IMR-90 (cell line): Measurements from ENCODE around the gene VPS11. TPM values are rescaled to one million over a fixed set of nuclear protein-coding genes. Genes with fewer than 3 reads are reported as not detected.

Experiments
- ATAC-seq: fragments of 200-7000 bp; cut with Tn5 transposase; 2 replicates; pipeline ENCODE4 v1.9.1; 2020; ENCODE audit warnings: low read depth, mild to moderate bottlenecking, moderate library complexity
- BruUV-seq: library from RNA; stranded (reverse); fragments of 400-500 nt; replicated peaks from 2 replicates; lab custom pipeline; 2021; lab: Mats Ljungman, UMichigan
- CTCF ChIA-PET: fragments of 300-600 bp; formaldehyde crosslinking; extraction: SDS; loops from one replicate; lab custom pipeline; 2021; ENCODE audit warnings: antibody characterized with exemption; lab: Yijun Ruan, JAX
- POLR2A ChIA-PET: fragments of 300-600 bp; sonication (Branson Sonifier 250); formaldehyde crosslinking; loops from one replicate; lab custom pipeline; 2022; ENCODE audit warnings: antibody characterized with exemption; ENCODE audit not compliant: unreplicated experiment; lab: Charles Lee
- DNase-seq: peaks from one replicate; pipeline ENCODE4 v3.0.0; 2013
- H2AFZ ChIP-seq: replicated peaks from 2 replicates; pipeline ENCODE3; 2013; ENCODE audit warnings: low read length, mild to moderate bottlenecking; ENCODE audit not compliant: poor library complexity
- H2AK5ac ChIP-seq: 2 replicates; pipeline ENCODE4 v1.6.1; 2013; ENCODE audit warnings: low read depth, low read length, inconsistent platforms
- H2AK9ac ChIP-seq: replicated peaks from 2 replicates; pipeline ENCODE3; 2013; ENCODE audit warnings: mild to moderate bottlenecking, low read depth, low read length, moderate library complexity; ENCODE audit not compliant: poor library complexity
- H2BK120ac ChIP-seq: 2 replicates; pipeline ENCODE4 v1.6.1; 2013; ENCODE audit warnings: low read depth, low read length, inconsistent platforms
- H2BK15ac ChIP-seq: 3 replicates; pipeline ENCODE4 v1.6.1; 2013; ENCODE audit warnings: low read depth, low read length, inconsistent platforms
- H2BK20ac ChIP-seq: 2 replicates; pipeline ENCODE4 v1.6.1; 2013; ENCODE audit warnings: low read depth, mild to moderate bottlenecking, inconsistent platforms, low read length, moderate library complexity
- H2BK5ac ChIP-seq: 2 replicates; pipeline ENCODE4 v1.6.1; 2013; ENCODE audit warnings: mild to moderate bottlenecking, low read depth, low read length, inconsistent platforms; ENCODE audit not compliant: poor library complexity, severe bottlenecking
- H3K14ac ChIP-seq: replicated peaks from 2 replicates; pipeline ENCODE4 v1.6.1; 2013; ENCODE audit warnings: low read depth, low read length, inconsistent platforms
- H3K18ac ChIP-seq: 2 replicates; pipeline ENCODE4 v1.6.1; 2013; ENCODE audit warnings: low read depth, low read length, control low read depth
- H3K23ac ChIP-seq: 2 replicates; pipeline ENCODE4 v1.6.1; 2013; ENCODE audit warnings: low read depth, low read length, inconsistent platforms
- H3K27ac ChIP-seq: 2 replicates; pipeline ENCODE4 v1.5.1; 2013; ENCODE audit warnings: mild to moderate bottlenecking, control low read depth, low read length; ENCODE audit not compliant: insufficient read depth
- H3K27me3 ChIP-seq: 2 replicates; pipeline ENCODE4 v1.6.1; 2013; ENCODE audit warnings: low read length; ENCODE audit not compliant: control insufficient read depth, insufficient read depth
- H3K36me3 ChIP-seq: 2 replicates; pipeline ENCODE4 v1.6.1; 2013; ENCODE audit warnings: low read length, mixed read lengths; ENCODE audit not compliant: control insufficient read depth, insufficient read depth
- H3K4ac ChIP-seq: 2 replicates; pipeline ENCODE4 v1.6.1; 2013; ENCODE audit warnings: low read depth, low read length, inconsistent platforms
- H3K4me1 ChIP-seq: 2 replicates; pipeline ENCODE4 v1.6.1; 2013; ENCODE audit warnings: low read length, mixed read lengths; ENCODE audit not compliant: control insufficient read depth, insufficient read depth
- H3K4me2 ChIP-seq: 2 replicates; pipeline ENCODE4 v1.6.1; 2013; ENCODE audit warnings: low read depth, mild to moderate bottlenecking, control low read depth, low read length, moderate library complexity
- H3K4me3 ChIP-seq: 2 replicates; pipeline ENCODE4 v1.5.1; 2013; ENCODE audit warnings: low read depth, mild to moderate bottlenecking, control low read depth, low read length, moderate library complexity; ENCODE audit not compliant: insufficient read depth
- H3K56ac ChIP-seq: 2 replicates; pipeline ENCODE4 v1.6.1; 2013; ENCODE audit warnings: low read length, inconsistent platforms; ENCODE audit not compliant: insufficient read depth; ENCODE audit errors: extremely low read depth
- H3K79me1 ChIP-seq, 2 experiments: 2 replicates each; pipeline ENCODE4 v1.6.1; 2013; ENCODE audit warnings: low read length in 2 of 2, inconsistent platforms in 1 of 2, low read depth in 1 of 2
- H3K9ac ChIP-seq: 2 replicates; pipeline ENCODE4 v1.6.1; 2013; ENCODE audit warnings: low read depth, low read length, control low read depth
- H3K9me1 ChIP-seq: 2 replicates; pipeline ENCODE4 v1.6.1; 2013; ENCODE audit warnings: low read length, inconsistent platforms; ENCODE audit not compliant: insufficient read depth
- H3K9me3 ChIP-seq: 2 replicates; pipeline ENCODE4 v1.6.1; 2013; ENCODE audit warnings: low read length; ENCODE audit not compliant: control insufficient read depth, insufficient read depth
- H4K20me1 ChIP-seq: 2 replicates; pipeline ENCODE4 v1.6.1; 2013; ENCODE audit warnings: low read length, inconsistent platforms; ENCODE audit not compliant: insufficient read depth
- H4K5ac ChIP-seq: 2 replicates; pipeline ENCODE4 v1.6.1; 2013; ENCODE audit warnings: mild to moderate bottlenecking, low read depth, low read length, control low read depth
- H4K8ac ChIP-seq, 2 experiments: 2 replicates each; pipeline ENCODE4 v1.6.1; 2013; ENCODE audit warnings: low read depth in 2 of 2, low read length in 2 of 2, control low read depth in 1 of 2, inconsistent platforms in 1 of 2
- H4K91ac ChIP-seq: 2 replicates; pipeline ENCODE4 v1.6.1; 2013; ENCODE audit warnings: low read depth, low read length, inconsistent platforms; ENCODE audit not compliant: insufficient read depth
- BHLHE40 ChIP-seq: fragments of 150-350 bp; IDR thresholded peaks from 2 replicates; pipeline ENCODE4 v1.6.1; 2016; ENCODE audit warnings: mild to moderate bottlenecking, low read depth, low read length
- CEBPB ChIP-seq: IDR thresholded peaks from 2 replicates; pipeline ENCODE4 v1.6.1; 2012; ENCODE audit warnings: low read depth, low read length, improper control_type of control experiment
- CHD1 ChIP-seq: IDR thresholded peaks from 2 replicates; pipeline ENCODE4 v1.6.1; 2012; ENCODE audit warnings: low read depth, low read length, improper control_type of control experiment
- CTCF ChIP-seq: conservative IDR thresholded peaks from 2 replicates; pipeline ENCODE4 v1.5.1; 2012; ENCODE audit warnings: mild to moderate bottlenecking, low read depth, low read length, improper control_type of control experiment
- ELK1 ChIP-seq: fragments of 150-350 bp; IDR thresholded peaks from 2 replicates; pipeline ENCODE4 v1.6.1; 2016; ENCODE audit warnings: low read depth, mild to moderate bottlenecking, low read length, moderate library complexity, borderline replicate concordance
- FOS ChIP-seq: fragments of 150-350 bp; IDR thresholded peaks from 2 replicates; pipeline ENCODE4 v1.6.1; 2016; ENCODE audit warnings: low read depth, low read length
- MAFK ChIP-seq: IDR thresholded peaks from 2 replicates; pipeline ENCODE4 v1.6.1; 2012; ENCODE audit warnings: low read depth, low read length, improper control_type of control experiment
- MAZ ChIP-seq: IDR thresholded peaks from 2 replicates; pipeline ENCODE4 v1.6.1; 2012; ENCODE audit warnings: low read depth, mild to moderate bottlenecking, low read length, improper control_type of control experiment, moderate library complexity, borderline replicate concordance
- MXI1 ChIP-seq: IDR thresholded peaks from 2 replicates; pipeline ENCODE4 v1.6.1; 2012; ENCODE audit warnings: low read depth, mild to moderate bottlenecking, low read length, moderate library complexity, borderline replicate concordance
- NFE2L2 ChIP-seq: fragments of 150-350 bp; IDR thresholded peaks from 2 replicates; pipeline ENCODE4 v1.6.1; 2016; ENCODE audit warnings: low read depth, mild to moderate bottlenecking, low read length
- POLR2A ChIP-seq: IDR thresholded peaks from 2 replicates; pipeline ENCODE4 v1.6.1; 2012; ENCODE audit warnings: mild to moderate bottlenecking, low read depth, low read length
- RAD21 ChIP-seq: IDR thresholded peaks from 2 replicates; pipeline ENCODE4 v1.6.1; 2012; ENCODE audit warnings: low read length, improper control_type of control experiment
- RCOR1 ChIP-seq: IDR thresholded peaks from 2 replicates; pipeline ENCODE4 v1.6.1; 2012; ENCODE audit warnings: mild to moderate bottlenecking, low read length, improper control_type of control experiment; ENCODE audit not compliant: insufficient replicate concordance
- RFX5 ChIP-seq: IDR thresholded peaks from 2 replicates; pipeline ENCODE4 v1.8.0; 2012; ENCODE audit warnings: low read depth, mild to moderate bottlenecking, low read length, moderate library complexity
- SMC3 ChIP-seq: fragments of 150-350 bp; IDR thresholded peaks from 2 replicates; pipeline ENCODE4 v1.6.1; 2016; ENCODE audit warnings: low read depth, mild to moderate bottlenecking, antibody characterized with exemption, low read length, moderate library complexity
- USF2 ChIP-seq: fragments of 150-350 bp; IDR thresholded peaks from 2 replicates; pipeline ENCODE4 v1.6.1; 2017; ENCODE audit warnings: mild to moderate bottlenecking, antibody characterized with exemption, low read length, low read depth
- WGBS, 2 experiments: methylation state at CpG; one replicate each; pipeline versions ENCODE4 v1.1.5 to v1.1.7; 2013; ENCODE audit warnings: missing lambda C conversion rate in 2 of 2; ENCODE audit not compliant: insufficient read length in 1 of 2; ENCODE audit errors: extremely low coverage in 2 of 2; 5-methylcytosine and 5-hydroxymethylcytosine counted together
- dilution Hi-C: fragments of 300-500 bp; cut with HindIII; formaldehyde crosslinking; loops from one replicate; pipeline ENCODE4 v1.14.3; 2018; ENCODE audit warnings: low sequenced_read_pairs; ENCODE audit not compliant: unreplicated experiment
- in situ Hi-C: fragments of 300-500 bp; cut with MboI; formaldehyde crosslinking; loops from 3 replicates; pipeline ENCODE4 v1.14.3; 2019; ENCODE audit warnings: low sequenced_read_pairs, inconsistent platforms, mixed read lengths
- intact Hi-C: fragments of 100-400 bp; cut with micrococcal nuclease; formaldehyde crosslinking; loops from 2 replicates; pipeline ENCODE4 v1.10.0; 2022
- polyA plus RNA-seq, 3 experiments: library from polyadenylated mRNA; depleted of rRNA; stranded (reverse); fragments of >200 nt; gene quantifications; 2 replicates each; pipeline ENCODE4 v1.2.3, GENCODE V29; 2012; ENCODE audit warnings: low replicate concordance in 1 of 3
- total RNA-seq: library from RNA; depleted of rRNA; stranded (reverse); fragments of >200 nt; gene quantifications from 2 replicates; pipeline ENCODE4 v1.2.3, GENCODE V29; 2012

The VPS11 gene
- total and polyA plus RNA-seq, 2 of the 4 experiments (the other 2 are of a cell fraction), result 19.7 to 30.5 TPM

- WGBS, 2 experiments, result no CpG with 5 or more reads among the region's 9 CpGs
- H4K91ac ChIP-seq, result no peak overlapping the region
- H3K4me3 ChIP-seq, result no peak overlapping the region
- no peak overlapping the region for H2BK15ac ChIP-seq
- ChIA-PET CTCF (no interaction called here), POLR2A (no interaction called here)
- no peak overlapping the region for H2BK120ac ChIP-seq
- no peak overlapping the region for H4K8ac ChIP-seq
- no peaks in the 10 kb centered on the region for H3K27me3 ChIP-seq
- in situ Hi-C loops, result no loop called here
- TF ChIP-seq FOS, result no peak
- TF ChIP-seq ELK1, result no peak
- TF ChIP-seq MAZ, result no peak
- TF ChIP-seq NFE2L2, result no peak
- TF ChIP-seq USF2, result no peak
- no peak for TF ChIP-seq RCOR1
- TF ChIP-seq CTCF, result no peak
- TF ChIP-seq MXI1, result no peak
- no peak for TF ChIP-seq RAD21
- no peak for TF ChIP-seq BHLHE40
- TF ChIP-seq POLR2A, result no peak
- no peak for TF ChIP-seq RFX5
- TF ChIP-seq CHD1, result no peak
- TF ChIP-seq SMC3, result no peak
- TF ChIP-seq CEBPB, result no peak
- TF ChIP-seq MAFK, result no peak
- H3K4ac ChIP-seq, result no peak overlapping the region
- H2BK5ac ChIP-seq, result no peak overlapping the region
- no peak overlapping the region for H3K18ac ChIP-seq
- peaks cover 3% of the 10 kb centered on the region for H3K9me1 ChIP-seq
- DNase-seq, result no peak
- ATAC-seq, result no peak
- no TSS peak for BruUV-seq
- no peak overlapping the region for H2BK20ac ChIP-seq
- no peak overlapping the region for H4K5ac ChIP-seq
- H4K20me1 ChIP-seq, result no peaks in the 10 kb centered on the region; the same call in 1 of the 2 replicates
- H3K4me2 ChIP-seq, result no peak overlapping the region
- H2AK5ac ChIP-seq, result no peak overlapping the region
- H3K27ac ChIP-seq, result no peak overlapping the region
- no peaks in the 10 kb centered on the region for H3K9me3 ChIP-seq
- no peak overlapping the region for H2AFZ ChIP-seq
- H3K79me1 ChIP-seq, result peaks cover 6 to 19% of the 10 kb centered on the region in 2 experiments; a peak in 3 of 4 replicates
- H3K56ac ChIP-seq, result no peak overlapping the region
- H3K23ac ChIP-seq, result no peak overlapping the region
- no peak overlapping the region for H3K14ac ChIP-seq
- H2AK9ac ChIP-seq, result no peak overlapping the region
- dilution Hi-C loops, result no loop called here
- H3K9ac ChIP-seq, result no peak overlapping the region
- H3K4me1 ChIP-seq, result no peaks in the 10 kb centered on the region; the same call in 1 of the 2 replicates
- intact Hi-C loops, result no loop called here
- H3K36me3 ChIP-seq, result peaks cover 36% of the 10 kb centered on the region
These were observed 46.1 kb downstream of the VPS11 start for GRCh38 chr11:119113716-119114115.
